HS-27A (cell line): Measurements from ENCODE around the gene LPCAT4.
"Not testable (repeated sequence)": the region's sequence is repeated elsewhere in the genome, so short reads cannot be mapped to it uniquely, and the experiment has no call there.

ENCODE experiments used
- DNase-seq: peaks from one replicate; pipeline ENCODE4 v3.0.0-alpha.2; 2012; ENCODE audit warnings: low read depth, missing footprints

Gene LPCAT4

DNA sequence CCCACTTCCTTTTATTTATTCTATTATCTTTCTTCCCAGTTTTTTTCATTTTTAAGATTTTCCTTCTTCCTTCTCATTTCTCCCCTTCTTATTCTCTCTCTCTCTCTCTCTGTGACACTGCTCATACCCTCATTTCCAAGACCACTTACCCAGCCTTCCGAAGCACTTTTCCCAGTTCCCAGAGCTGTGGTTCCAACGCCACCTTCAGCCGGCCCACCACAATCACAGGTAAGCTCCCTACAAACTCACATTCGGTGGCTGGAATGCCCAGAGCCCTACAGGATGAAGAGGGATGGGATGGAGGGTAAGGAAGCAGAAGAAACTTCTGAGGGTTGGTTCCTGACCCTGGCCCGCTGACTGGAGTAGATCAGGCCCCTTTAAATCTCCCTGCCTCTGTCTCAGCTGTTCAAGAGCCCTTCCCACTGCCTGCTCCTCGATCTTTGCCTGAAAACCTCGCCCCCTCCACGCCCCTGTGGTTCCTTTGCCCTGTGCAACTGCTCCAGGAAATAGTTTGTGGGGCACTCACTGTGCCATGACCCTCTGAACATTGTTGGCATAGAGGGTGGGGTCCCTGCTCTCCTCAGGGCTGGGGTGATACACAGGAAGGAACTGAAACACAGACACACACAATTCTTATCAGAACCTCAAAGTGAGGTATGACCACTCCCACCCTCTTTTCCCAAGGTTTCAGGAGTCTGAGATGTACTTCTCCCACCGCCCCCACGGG lies 4.8 kb downstream of the LPCAT4 start:
- DNase-seq = no peak

DNA sequence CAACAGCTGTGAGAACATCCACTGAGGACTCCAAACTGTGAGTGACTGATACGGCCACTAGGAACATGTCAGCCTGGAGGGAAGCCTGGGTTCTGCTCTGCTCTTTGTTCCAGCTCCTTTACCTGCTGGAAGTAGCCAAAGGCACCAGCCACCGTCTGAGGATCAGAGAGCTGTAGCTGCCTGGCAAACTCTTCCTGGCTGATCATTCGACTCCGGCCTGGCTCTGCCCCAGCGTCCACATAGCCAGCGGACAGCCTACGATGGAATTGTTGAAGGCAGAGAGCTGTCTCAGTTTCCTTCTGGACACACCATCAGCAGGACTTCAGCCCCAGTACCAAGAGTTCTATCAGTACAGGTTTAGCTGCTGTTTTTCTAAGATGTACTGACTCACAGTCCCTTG lies 5.7 kb downstream of the LPCAT4 start:
- no peak for DNase-seq

DNA sequence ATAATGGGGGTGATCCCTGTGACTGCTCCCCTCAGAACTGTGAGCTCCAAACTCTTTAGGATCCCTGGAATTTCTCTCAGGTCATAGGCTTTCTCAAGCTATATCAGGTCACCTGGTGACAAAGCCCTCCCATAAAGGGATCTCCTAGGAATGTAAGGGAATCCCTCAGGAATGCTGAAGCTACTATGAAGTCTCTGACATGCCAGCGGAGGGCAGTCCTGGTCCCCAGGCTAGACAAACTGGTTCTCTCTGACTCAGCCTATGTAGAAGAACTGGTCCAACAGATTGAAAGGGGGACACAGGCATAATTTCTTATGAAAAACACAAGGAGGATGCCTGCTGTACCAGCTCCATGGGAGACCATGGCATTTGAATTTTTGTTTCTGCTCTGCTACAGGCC lies 6.7 kb downstream of the LPCAT4 start:
- no peak for DNase-seq

DNA sequence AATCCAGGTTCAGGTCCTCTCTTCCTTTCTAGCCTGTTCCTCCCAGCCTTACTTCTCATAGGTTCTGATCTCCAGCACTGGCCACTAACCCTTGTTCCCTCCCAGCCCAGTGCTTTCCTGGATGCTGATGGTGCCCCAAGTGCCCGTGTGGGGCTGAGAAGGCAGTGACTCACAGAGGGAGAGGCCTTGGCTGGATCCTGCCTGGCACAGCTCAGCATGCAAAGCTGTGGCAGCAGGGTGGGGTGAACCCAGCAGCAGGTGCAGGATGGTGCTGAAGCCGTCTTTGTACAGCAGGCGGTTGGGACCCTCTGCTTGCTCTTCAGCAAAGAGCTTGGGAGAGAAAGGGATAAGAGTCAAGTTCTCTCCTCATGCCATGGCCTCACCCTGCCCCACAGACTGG lies 7.6 kb downstream of the LPCAT4 start:
- DNase-seq = no peak

DNA sequence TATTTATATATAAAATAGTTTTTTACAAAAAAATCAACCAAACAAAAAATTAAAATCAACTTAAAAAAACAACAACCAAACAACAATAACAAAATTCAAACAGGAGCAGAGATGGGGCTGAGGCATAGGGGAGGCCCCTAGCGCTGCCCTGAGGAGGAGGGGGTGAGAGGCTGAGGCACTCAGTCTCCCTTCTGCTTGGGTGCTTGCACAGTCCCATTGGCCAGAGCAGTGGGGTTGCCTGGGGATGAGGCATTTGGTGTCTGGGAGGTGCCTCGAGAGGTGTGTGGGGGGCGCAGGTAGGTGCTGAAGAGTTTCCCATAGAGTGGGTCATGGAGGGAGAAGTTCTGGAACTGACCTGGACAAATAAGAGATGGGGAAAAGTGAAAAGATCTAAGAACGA lies 8.0 kb downstream of the LPCAT4 start:
- DNase-seq = no peak

DNA sequence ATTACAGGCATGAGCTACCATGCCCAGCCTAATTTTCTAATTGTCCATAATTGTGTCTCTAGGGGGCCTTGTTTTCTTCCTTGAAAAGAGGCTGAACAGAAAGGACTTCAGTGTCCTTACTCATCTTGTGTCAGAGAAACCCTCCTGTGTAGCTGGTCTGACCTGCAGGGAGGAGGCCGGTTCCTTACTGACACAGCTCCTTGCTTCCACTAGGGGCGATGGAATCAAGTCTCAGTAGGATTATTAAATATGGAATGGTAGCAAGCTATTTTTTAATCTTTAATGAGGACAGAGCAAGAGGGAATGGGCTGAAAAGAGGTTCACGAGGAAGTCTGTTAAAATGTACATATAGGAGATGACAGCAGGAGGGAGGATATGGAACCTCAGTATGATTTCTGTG lies 8.6 kb downstream of the LPCAT4 start:
- DNase-seq = no peak

DNA sequence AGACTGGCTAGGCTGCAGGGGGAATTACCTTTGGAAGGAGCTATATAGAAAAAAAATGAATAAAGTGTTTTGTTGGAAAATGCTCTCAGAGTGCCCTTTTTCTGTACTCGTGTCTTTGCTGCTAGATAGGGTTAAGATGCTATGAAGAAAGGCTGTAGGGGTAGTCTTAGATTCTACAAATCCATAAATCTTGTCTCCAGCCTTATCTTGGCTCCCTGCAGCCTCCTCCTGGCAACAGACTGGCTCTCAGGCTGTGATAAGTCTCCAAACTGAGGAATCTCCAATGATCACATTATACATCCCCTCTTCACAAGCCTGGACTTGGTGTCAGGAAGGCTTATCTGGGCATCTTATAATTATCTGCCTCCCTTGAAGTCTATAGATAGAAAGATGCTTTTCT lies 9.3 kb downstream of the LPCAT4 start:
- no peak for DNase-seq

DNA sequence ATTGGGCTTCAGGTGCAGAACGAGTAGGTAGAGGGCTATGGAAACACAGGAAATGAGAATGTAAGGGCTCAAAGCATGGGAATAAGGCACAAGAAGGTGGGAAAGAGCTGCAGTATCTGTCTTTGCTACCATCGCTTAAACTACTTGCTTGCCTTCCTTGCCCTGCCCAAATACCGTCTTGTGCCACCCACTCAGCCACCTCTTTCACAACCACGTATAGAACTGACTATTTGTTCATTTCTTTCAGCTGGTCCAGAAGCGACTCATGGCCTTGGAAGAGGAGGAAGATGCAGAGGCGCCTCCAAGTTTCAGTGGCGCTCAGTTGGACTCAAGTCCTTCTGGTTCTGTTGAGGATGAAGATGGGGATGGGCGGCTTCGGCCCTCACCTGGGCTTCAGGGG lies 11.8 kb downstream of the LPCAT4 start:
- no peak for DNase-seq

DNA sequence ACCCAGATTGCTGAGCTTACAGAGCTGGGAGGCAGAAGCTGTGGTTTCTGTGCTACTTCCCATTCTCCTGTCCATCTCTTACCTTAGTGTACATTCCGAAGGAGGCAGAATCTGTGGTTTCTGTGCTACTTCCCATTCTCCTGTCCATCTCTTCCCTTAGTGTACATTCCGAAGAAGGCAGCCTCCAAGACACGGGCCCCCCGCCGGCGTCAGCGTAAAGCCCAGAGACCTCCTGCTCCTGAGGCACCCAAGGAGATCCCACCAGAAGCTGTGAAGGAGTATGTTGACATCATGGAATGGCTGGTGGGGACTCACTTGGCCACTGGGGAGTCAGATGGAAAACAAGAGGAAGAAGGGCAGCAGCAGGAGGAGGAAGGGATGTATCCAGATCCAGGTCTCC lies 12.7 kb downstream of the LPCAT4 start:
- DNase-seq = no peak

DNA sequence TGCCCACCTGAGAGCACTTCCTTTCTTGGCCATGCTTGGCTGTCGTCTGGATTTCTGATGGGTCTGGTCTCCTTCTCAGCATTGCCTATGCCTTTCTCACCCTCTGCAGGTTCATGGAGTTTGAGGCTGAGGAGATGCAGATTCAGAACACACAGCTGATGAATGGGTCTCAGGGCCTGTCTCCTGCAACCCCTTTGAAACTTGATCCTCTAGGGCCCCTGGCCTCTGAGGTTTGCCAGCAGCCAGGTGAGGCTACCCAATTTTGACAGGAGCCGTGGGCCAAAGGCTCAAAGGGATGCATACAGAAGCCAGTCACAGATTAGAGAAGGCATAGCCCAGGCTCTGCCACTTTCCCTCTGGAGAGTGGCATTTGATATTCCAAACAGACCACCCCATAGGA lies 13.4 kb downstream of the LPCAT4 start:
- DNase-seq = no peak

DNA sequence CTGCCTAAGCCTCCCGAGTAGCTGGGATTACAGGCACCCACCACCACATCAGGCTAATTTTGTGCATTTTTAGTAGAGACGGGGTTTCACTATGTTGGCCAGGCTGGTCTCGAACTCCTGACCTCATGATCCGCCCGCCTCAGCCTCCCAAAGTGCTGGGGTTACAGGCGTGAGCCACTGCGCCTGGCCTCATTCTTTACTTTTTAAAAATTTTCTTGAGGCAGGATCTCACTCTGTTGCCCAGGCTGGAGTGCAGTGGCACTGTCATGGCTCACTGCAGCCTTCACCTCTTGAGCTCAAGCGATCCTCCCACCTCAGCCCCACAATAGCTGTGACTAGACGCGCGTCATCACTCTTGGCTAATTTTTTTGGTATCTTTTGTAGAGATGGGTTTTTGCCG lies 14.0 kb downstream of the LPCAT4 start:
- DNase-seq = not testable (repeated sequence)

DNA sequence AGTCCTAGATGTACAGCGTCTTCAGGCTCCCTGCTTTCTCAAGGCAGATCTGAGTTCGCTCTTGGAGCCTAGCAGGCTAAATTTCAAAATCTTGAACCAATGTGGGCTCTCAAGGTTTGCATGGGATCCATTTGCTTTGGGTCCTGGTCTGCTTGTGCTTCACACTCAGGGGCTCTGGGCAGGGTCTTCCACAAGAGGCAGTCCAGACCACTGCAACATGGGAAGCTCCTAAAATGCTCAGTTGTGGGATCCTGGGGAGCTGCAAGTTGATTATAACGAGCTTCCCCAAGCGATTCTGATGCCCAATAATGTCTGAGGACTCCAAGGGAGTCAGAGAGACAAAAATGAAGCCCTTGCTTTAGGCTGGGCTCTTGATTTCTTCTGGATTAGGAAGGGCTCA lies 17.2 kb downstream of the LPCAT4 start:
- no peak for DNase-seq

DNA sequence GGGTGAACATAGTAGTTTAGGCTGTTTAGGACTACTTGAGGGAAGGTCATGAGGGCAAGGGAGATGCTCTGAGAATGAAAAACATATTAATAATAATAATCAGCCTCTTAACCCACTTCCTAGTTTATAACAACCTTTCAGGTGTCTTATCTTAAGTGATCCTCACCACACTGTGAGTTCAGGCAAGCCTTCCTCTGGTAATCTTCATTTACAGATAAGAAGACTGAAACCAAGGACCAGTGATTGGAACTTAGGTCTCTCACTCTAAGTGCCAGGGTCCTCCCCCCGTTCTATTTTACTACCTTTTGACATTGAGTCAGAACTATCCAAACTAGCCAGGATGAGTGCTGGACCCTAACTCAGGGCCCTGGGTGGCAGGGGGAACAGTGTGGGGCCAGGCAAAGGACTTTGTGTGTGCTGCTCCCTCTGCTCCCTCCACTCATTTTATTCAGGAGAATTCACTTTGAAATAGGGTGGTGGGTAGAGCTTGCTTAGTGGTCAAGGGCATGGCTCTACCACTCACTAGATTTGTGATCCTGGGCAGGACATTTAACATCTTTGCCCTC lies 18.2 kb downstream of the LPCAT4 start:
- DNase-seq = no peak

DNA sequence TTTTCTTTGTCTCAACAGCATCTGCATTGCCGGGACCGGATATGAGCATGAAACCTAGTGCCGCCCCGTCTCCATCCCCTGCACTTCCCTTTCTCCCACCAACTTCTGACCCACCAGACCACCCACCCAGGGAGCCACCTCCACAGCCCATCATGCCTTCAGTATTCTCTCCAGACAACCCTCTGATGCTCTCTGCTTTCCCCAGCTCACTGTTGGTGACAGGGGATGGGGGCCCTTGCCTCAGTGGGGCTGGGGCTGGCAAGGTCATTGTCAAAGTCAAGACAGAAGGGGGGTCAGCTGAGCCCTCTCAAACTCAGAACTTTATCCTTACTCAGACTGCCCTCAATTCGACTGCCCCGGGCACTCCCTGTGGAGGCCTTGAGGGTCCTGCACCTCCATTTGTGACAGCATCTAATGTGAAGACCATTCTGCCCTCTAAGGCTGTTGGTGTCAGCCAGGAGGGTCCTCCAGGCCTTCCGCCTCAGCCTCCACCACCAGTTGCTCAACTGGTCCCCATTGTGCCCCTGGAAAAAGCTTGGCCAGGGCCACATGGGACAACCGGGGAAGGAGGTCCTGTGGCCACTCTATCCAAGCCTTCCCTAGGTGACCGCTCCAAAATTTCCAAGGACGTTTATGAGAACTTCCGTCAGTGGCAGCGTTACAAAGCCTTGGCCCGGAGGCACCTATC lies 18.9 kb downstream of the LPCAT4 start:
- no peak for DNase-seq

DNA sequence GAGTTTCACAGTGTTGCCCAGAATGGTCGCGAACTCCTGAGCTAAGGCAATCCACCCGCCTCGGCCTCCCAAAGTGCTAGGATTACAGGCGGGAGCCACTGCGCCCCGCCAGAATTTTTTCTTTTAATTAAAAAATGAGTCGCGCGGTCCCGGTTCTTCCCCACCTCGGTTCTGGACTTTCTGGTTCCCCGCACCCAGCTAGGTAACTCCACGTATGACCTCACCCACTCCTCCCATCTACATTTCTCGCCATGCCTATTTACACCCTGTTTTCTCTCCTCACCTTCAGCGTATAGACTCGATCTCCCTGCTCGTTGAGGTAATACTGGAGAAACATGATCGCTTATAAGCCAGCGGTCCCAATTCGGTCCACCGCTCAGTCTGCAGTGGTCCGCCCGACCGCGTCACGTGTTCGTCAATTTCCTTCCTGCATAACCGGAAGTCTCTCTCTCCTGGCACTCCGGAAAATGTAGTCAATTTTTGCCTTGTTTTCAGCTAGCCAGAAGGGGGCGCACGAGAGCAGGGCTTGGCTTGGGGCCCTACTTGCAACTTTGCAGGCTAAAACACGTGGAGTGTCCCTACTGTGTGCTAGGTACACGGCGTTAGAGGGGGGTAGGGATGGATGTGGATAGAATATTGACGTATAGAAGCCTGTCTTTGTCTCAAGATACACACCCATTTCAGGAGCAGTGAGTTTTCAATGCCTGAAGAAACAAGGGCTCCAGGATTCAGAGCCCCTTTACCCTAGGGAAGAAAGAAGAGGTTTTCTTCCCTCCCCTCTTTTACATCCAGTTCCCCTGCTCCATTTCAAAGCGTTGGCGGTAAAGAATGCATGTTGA lies 24.0 kb downstream of the LPCAT4 start, which contains the start of the genes NOP10 and NUTM1:
TSS of gene NOP10 (minus strand) at position 400 of the 839 bp plus-strand sequence. CDS start at position 337, 63 bp downstream.
TSS of gene NUTM1 (plus strand) at position 579 of the 839 bp plus-strand sequence. CDS start 382 bp downstream, outside the sequence.
- peak; percentile 85 for DNase-seq

DNA sequence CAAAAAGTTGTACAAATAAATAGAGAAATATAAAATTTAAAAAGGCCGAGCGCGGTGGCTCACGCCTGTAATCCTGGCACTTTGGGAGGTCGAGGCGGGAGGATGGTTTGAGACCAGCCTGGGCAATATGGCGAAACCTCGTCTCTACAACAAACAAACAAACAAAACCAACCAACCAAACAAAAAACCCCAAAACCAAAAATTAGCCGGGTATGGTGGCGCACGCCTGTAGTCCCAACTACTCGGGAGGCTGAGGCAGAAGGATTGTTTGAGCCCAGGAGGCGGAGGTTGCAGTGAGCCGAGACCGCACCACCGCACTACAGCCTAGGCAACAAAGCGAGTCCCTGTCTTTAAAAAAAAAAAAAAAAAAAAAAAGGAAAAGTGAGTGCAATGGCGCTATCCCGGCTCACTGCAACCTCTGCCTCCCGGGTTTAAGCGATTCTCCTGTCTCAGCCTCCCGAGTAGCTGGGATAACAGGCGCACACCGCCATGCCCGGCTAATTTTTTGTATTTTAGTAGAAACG lies 24.7 kb downstream of the LPCAT4 start:
- DNase-seq = not testable (repeated sequence)

DNA sequence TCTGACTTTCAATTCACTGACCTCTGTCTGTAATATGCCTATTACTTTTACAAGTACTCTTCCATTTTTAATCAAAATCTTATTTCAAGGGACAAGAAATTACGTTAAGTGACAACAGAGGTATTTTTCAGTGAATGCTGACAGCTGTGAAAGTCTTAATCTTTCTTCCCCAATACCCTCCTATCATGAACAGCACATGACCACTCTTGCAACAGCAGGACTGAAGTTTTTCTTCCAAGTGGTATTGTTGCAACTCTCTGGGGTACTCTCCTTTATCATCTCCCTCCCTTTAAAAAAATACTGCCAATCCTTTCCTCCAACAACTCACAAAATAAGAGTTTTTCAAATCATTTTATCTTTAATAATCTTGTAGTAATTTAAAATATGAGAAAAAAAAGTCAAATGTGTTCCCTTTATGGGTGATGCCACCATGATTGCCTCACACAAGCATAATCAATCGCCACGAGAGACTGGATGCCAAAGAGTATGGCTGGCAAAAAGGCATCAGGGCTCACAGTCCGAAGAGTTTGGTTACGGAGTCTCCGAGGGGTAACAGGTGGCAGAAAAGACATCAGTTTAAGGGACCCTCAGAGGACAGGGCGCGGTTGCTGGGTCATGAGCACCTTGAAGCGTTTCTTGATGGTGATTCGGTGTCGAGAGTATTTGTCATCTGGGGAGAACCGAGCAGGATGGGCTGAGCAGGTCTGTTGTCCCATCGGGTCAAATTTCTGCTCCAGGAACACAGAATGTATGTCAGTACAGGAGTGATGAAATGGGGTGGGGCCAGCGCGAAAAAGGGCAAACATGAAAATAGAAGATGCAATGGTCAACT lies 25.4 kb downstream of the LPCAT4 start:
- no peak for DNase-seq

DNA sequence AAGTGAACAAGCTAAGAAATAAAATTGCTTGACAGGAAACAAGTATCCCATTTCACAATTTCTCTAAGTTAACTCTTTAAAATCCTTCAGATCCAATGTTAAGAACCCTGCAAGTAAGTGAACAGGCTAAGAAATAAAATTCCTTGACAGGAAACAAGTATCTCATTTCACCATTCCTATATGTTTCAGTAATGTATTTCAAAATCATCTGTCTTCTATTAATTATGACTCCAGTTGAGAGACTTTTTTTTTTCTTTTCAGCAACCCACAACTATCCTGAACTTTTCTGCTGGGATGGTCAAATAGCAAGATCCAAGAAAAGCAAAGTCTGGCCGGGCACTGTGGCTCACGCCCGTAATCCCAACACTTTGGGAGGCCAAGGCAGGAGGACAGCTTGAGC lies 27.1 kb downstream of the LPCAT4 start:
- no peak for DNase-seq

DNA sequence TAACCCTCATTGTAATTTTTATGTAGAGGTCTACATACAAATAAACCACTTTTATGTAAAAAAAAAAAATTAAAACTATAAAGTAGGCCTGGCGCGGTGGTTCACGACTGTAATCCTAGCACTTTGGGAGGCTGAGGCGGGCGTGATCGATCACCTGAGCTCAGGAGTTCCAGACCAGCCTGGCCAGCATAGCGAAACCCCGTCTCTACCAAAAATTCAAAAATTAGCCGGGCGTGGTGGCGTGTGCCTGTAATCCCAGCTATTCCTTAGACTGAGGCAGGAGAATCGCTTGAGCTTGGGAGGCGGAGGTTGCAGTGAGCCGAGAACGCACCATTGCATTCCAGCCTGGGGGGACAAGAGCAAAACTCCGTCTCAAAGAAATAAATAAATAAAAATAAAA lies 28.6 kb downstream of the LPCAT4 start:
- DNase-seq = no peak

DNA sequence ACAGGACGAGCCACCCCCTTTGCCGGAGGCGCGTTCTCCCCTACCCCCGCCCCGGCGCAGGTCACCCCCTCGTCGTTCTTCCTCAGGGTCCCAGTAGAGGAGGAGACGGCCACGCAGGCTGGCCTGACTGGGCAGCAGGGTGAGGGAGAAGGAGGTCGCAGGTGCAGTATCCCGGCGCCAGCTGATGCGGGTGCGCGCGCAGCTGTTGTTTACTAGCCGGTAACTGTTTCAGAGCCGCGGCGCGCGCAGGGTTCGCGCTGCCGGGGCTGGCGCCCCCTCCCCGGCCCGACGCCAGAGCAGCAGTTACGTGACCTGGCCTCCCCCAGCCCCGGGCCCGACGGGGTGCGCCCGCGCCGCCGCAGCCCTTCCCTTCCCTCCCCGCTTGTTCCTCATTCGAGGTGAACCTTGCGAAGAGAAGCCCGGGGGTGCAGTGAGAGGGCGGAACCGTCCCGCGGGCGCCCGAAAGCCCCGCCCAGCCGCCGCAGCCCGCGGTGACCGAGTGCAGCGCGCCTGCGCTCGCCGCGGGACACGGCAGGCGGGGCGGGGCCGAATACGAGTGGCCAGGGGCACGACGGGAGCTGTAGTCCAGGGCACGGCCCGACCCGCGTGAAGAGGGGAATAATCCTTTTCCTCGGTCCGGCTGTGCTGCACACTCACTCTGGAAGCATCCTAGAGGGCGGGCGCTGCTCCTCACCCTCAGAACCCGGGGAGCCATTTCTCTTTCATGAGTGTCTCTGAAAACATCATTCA lies 29.3 kb downstream of the LPCAT4 start, which contains the start of gene SLC12A6:
TSS of gene SLC12A6 (minus strand) at position 225 of the 750 bp plus-strand sequence. CDS start 1,101 bp downstream, outside the sequence.
- peak; percentile 86 for DNase-seq
